ENCODE results near the gene CECR2. TPM values are rescaled to one million over a fixed set of nuclear protein-coding genes. Genes with fewer than 3 reads are reported as not detected.

Gene CECR2
- total RNA-seq, 1 experiment from 2014 or later = 111 TPM

- H3K27me3 Mint-ChIP-seq (ENCODE audit: low read depth) = no peaks in the 10 kb centered on the region
- TF ChIP-seq OVOL2 (CRISPR knock-in tag; IDR thresholded peaks at IDR 0.05; ENCODE audit: borderline replicate concordance) = no peak
- TF ChIP-seq ZNF138 (CRISPR knock-in tag; conservative IDR thresholded peaks at IDR 0.05) = no peak
- TF ChIP-seq ZNF671 (CRISPR knock-in tag; IDR thresholded peaks at IDR 0.05) = no peak
- TF ChIP-seq JUN (CRISPR knock-in tag; IDR thresholded peaks at IDR 0.05) = no peak
- no peak for TF ChIP-seq MXD4 (CRISPR knock-in tag; IDR thresholded peaks at IDR 0.05; ENCODE audit: borderline replicate concordance)
- ChIA-PET POLR2A (no interaction called here), CTCF (no interaction called here)
- DNase-seq (ENCODE audit: low spot score) = no peak
- no peak for ATAC-seq
- peaks cover 34% of the 10 kb centered on the region for H3K4me1 Mint-ChIP-seq
- no peak overlapping the region for H3K4me3 Mint-ChIP-seq
- no peaks in the 10 kb centered on the region for H3K9me3 Mint-ChIP-seq
- H3K27ac Mint-ChIP-seq = peak overlapping the region; percentile 50
- peaks cover 38% of the 10 kb centered on the region for H3K36me3 Mint-ChIP-seq
Observed at GRCh38 chr22:17479135-17479534, 109.9 kb downstream of the CECR2 start.

GRCh38 chr22:17481424-17481823 lies 112.2 kb downstream of the CECR2 start:
- no peak for ATAC-seq
- H3K36me3 Mint-ChIP-seq = peaks cover 47% of the 10 kb centered on the region

More at GRCh38 chr22:17481424-17481823, 112.2 kb downstream of the CECR2 start:
- H3K9me3 Mint-ChIP-seq = no peaks in the 10 kb centered on the region
- ChIA-PET POLR2A (no interaction called here), CTCF (interaction anchor here (0.7 kb wide), 1 partner anchor 245 kb away, joined by 3 read pairs; no protein-coding TSS in a partner anchor)
- no peak overlapping the region for H3K4me3 Mint-ChIP-seq
- peaks cover 19% of the 10 kb centered on the region for H3K4me1 Mint-ChIP-seq
- no peaks in the 10 kb centered on the region for H3K27me3 Mint-ChIP-seq (ENCODE audit: low read depth)
- no peak for DNase-seq (ENCODE audit: low spot score)
- no peak overlapping the region for H3K27ac Mint-ChIP-seq
- TF ChIP-seq SMAD4 (CRISPR knock-in tag; IDR thresholded peaks at IDR 0.05) (no peak), ETV6 (CRISPR knock-in tag; IDR thresholded peaks at IDR 0.05) (no peak), ZNF317 (CRISPR knock-in tag; IDR thresholded peaks at IDR 0.05; ENCODE audit: borderline replicate concordance, low read depth) (no peak), USF2 (CRISPR knock-in tag; IDR thresholded peaks at IDR 0.05) (no peak), FOXP1 (CRISPR knock-in tag; IDR thresholded peaks at IDR 0.05; ENCODE audit: borderline replicate concordance) (no peak), E2F5 (CRISPR knock-in tag; IDR thresholded peaks at IDR 0.05) (no peak), FOXJ3 (CRISPR knock-in tag; IDR thresholded peaks at IDR 0.05; ENCODE audit: borderline replicate concordance) (no peak), USF1 (CRISPR knock-in tag; IDR thresholded peaks at IDR 0.05) (no peak), ZNF671 (CRISPR knock-in tag; IDR thresholded peaks at IDR 0.05) (no peak), ZNF121 (CRISPR knock-in tag; IDR thresholded peaks at IDR 0.05) (no peak), ZBTB43 (CRISPR knock-in tag; IDR thresholded peaks at IDR 0.05) (no peak), NR1H2 (CRISPR knock-in tag; IDR thresholded peaks at IDR 0.05) (no peak), AR (CRISPR knock-in tag; IDR thresholded peaks at IDR 0.05) (no peak), TEAD1 (CRISPR knock-in tag; IDR thresholded peaks at IDR 0.05) (no peak), ZNF281 (CRISPR knock-in tag; IDR thresholded peaks at IDR 0.05) (no peak), ELF4 (CRISPR knock-in tag; IDR thresholded peaks at IDR 0.05; ENCODE audit: low read depth) (no peak), SMAD3 (CRISPR knock-in tag; IDR thresholded peaks at IDR 0.05; ENCODE audit: borderline replicate concordance) (no peak)

Measured in WTC11 (cell line).